ENCODE data around the gene PRRG1.
"Not testable (repeated sequence)": the region's sequence is repeated elsewhere in the genome, so short reads cannot be mapped to it uniquely, and the experiment has no call there.

PRRG1 gene

DNA sequence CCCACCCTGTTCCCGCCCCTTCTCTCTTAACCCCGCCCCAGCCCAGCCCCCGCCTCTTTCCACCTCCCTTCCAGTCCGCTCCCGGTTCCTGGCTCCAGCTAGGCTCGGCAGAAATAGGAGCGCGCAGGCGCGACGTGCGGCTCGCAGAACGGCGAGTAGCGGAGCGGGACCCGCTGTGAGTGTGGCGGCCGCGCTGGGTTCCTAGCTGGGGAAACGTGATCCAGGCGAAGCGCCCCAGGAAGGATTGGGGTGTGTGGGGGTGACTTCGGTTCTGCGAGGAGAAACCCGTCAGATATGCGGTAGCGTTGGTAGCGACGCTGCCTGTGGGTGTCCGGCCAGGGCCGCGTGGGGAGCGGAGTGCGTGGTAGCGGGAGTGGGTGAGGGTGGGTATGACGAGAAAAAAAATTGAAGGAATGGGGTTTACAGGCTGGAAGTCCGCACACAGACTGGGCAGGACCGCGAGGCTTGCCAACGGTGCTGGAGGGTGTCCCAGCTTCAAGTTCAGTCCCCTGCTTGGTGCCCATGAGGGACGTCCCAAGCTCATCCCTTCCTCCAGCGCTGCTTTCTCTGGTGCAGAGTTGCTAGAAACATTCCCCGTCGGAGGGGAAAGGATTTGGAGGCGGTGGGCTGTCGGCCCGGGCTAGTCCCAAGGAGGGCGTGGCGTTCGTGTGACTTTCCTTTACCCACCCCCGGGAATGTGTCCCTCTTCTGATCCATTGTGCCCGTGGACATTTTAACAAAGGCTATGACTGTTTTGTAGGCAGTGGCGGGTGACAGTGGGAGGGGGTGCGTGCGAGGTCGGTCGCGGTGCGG, at the start of gene PRRG1:
Gene PRRG1, plus strand, starts transcription at position 144 of the 813 bp plus-strand sequence. CDS start 56,886 bp downstream, outside the sequence.
- peak in 55 of 56 donors; percentile 6 to 88 (median 72) for DNase-seq

- DNase-seq, result peak in 16 of 56 donors; percentile 0 to 36 (median 2)
Observed at GRCh38 chrX:37302569-37302968, 46.6 kb upstream of the PRRG1 start.

- DNase-seq, result not testable (repeated sequence)
Observed at GRCh38 chrX:37305238-37305637, 43.9 kb upstream of the PRRG1 start.

GRCh38 chrX:37314531-37314930, 34.6 kb upstream of the PRRG1 start:
- no peak for DNase-seq

DNA sequence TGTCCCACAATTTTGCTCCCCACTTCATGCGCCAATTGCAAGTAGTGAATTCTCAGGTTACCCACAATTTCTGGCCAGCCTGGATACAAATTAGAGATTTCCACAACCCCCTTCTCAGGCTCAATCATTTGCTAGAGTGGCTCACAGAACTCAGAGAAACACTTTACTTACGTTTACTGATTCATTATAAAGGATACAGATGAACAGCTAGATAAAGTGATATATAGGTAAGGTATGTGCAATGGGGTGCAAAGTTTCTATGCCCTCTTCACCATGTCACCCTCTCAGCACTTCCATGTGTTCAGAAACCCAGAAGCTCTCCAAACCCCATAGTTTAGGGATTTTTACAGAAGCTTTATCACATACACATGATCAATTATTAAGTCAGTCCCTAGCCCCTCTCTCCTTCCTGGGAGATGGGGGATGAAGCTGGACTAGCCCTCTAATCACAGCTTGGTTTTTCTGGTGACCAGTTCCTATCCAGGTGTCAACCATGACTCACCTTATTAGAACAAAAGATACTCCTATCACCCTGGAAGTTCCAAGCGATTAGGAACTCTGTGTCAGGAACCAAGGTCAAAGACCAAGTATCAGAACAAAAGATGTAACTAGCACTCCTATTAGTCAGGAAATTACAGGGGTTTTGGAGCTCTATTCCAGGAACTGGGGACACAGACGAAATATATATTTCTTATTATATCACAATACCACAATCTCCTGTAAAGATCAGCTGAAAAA, 33.5 kb upstream of the PRRG1 start:
- no peak for DNase-seq

DNA sequence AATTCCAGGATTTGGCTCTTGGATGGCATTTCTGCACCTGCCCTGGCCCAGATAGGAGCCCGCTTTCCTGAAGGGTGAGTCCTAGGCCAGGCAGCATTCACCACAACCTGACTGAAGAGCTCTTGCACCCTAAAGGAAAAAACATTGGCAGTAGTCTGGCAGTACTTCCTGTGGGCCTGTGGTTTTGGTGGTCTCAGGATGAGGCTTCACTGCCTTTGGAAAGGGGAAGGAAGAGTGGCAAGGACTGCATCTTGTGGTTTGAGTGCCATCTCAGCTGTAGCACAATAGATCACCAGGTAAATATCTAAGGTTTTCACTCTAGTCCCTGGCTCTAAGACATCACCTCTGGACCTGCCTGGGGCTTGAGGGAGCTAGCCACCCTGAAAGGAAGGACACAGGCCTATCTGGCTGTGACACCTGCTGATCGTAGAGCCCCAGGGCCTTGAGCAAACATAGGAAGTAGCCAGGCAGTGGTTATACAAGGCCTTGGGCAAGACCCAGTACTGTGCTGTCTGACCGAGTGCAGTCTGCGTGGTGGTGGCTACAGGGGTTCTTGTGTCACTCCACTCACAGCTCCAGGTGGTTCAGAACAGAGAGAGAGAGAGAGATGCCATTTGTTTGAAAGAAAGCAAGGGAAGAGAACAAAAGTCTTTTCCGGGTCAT, 28.5 kb upstream of the PRRG1 start:
- no peak for DNase-seq

DNA sequence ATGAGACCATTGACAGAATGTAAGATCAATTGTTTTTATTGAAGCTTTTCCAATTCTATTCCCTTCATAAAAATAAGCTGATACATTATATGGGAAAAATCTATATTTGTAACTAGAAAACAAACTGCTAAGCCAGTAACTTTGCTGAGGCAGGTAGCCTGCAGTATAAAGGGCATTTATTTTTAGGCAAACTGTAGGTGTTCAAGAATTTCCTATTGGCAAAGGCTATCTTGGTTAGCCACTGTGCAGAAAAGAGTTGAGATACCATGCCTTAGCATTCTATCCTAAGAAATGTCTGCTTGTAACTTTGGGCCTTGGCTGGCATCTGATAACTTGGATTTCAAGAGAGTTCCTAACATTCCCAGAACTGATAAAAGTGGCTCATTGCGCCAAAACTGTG, 18.5 kb upstream of the PRRG1 start:
- no peak for DNase-seq

- no peak for DNase-seq
Observed at GRCh38 chrX:37331546-37331945, 17.6 kb upstream of the PRRG1 start.

DNA sequence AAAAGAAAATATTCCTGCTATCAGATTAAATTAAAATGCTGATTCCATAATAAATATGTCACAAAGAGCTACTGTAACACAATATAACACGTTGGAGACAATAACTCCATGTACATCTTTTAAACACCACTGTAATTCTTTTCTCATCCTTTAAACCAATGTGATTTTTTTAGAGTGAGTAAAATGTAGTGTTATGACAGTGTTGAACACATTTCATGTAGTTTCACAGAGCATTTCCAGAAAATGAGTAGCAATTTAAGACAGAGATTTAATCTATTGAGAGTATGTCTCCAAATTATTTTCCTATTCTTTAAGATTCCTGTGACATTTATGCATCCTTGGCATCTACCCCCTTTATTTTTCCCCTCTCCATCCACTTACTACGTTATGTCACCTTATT, 17.1 kb upstream of the PRRG1 start:
- DNase-seq, result no peak

GRCh38 chrX:37332987-37333658, 16.0 kb upstream of the PRRG1 start:
- DNase-seq, result no peak

DNA sequence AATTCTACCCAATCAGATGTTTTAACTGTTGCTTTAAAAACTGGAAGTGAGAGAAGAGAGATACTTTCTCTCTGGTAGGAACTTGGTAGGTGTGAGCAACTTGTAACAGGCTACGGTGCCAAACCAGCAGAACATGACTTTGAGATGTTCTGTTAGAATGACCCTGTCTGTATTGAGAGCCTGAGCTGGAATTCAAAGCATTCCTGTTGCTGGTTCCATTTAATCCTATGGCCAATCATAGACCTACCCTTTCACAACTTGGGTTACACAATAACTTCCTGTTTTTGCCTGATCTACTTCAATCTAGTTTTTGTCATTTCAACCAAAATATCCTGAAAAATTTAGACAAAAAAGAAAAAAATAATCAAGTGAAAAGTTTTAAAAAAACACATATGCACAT, 1.7 kb upstream of the PRRG1 start:
- DNase-seq, result no peak

GRCh38 chrX:37348231-37348970, 763 bp upstream of the PRRG1 start:
- no peak for DNase-seq

DNA sequence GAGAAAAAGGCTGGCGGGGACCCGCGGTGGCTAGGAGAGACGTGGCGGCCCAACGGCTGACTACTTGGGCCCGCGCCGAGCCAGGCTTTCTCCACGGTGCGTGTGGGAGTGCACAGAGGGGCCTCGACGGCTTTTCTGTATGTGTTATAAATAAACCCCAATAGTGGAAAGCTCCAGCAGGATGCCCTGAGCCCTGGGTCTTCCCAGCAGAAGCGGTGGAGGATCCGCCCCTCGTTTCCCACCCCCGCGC, 268 bp upstream of the PRRG1 start:
- peak in 4 of 56 donors; percentile 3 to 59 (median 29) for DNase-seq

GRCh38 chrX:37350034-37350365, 836 bp downstream of the PRRG1 start:
- peak in 1 of 56 donors; percentile 23 for DNase-seq

DNA sequence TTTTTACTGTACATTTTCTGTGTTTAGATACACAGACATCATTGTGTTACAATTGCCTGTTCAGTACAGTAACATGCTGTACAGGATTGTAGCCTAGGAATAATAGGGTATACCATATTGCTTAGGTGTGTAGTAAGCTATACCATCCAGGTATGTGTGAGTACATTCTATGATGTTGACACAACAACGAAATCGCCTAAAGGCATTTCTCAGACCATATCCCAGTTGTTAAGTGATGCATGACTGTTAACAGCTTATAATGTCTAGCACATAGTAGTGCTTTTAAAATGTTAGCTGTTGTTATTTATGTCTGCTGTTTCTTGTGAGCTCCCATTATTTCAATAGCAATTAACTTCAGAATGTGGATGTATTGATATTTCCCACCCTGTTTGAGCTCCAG, 4.5 kb downstream of the PRRG1 start:
- no peak for DNase-seq

DNA sequence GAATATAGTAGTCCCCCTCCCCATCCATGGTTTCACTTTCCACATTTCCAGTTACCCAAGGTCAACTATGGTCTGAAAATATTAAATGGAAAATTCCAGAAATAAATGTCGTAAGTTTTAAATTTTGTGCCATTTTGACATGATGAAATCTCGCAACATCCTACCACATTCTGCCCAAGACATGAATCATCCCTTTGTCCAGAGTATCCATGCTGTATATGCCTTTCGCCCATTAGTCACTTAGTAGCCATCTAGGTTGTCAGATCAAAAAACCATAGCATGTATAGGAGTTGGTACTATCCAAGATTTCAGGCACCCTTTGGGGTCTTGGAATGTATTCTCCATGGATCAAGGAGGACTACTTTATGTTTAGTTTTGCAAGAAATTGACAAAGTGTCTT, 8.3 kb downstream of the PRRG1 start:
- DNase-seq, result no peak

GRCh38 chrX:37361596-37361995, 12.4 kb downstream of the PRRG1 start:
- no peak for DNase-seq

DNA sequence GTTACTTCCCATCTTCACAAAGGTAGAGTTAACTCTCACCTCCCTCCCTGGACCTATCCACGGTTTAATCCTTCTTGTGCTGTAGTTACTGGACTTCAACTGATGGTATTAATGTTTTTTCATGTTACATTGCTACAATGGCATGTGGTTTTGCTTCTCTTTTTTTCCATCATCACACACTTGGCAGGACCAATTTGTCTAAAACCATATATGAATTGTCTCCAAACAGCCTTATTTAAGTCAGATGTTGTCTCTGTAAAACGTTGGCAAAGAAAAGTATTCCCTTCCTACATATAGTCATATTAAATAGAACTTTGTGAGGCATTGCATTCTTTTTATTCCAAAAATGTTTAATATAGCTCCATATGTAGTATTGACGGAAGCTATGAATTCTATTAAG, 15.5 kb downstream of the PRRG1 start:
- DNase-seq, result no peak

- DNase-seq, result no peak
Observed at GRCh38 chrX:37367946-37368345, 18.8 kb downstream of the PRRG1 start.

DNA sequence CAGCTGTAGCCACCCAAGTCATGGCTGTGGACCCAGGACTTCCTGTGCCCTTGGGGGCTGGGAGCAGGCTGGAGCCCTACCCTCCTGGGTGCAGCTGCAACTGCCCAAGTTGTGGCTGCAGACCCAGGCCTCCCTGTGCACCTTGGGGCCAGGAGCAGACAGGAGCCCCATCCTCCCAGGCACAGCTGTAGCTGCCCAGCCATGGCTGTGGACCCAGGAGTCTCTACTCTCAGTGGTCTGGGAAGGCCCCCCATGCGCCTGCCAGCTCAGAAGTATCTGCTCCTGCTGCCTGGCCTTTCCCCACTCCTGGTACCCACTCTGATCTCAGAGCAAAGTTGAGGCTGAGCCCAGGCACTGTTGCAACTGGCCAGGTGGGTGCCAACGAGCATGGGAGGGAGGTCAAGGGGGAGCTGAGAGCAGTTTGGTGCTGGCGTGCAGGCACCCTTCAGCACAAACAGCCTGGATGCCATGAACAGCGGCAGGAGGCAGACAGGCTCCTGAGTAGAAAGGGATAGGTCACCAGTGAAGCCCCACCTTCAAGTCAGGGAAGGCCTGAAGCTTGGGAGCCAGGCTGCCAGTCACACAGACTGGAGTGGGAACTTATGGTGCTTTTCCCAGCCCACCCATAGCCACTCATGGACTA, 21.5 kb downstream of the PRRG1 start:
- DNase-seq, result no peak

DNA sequence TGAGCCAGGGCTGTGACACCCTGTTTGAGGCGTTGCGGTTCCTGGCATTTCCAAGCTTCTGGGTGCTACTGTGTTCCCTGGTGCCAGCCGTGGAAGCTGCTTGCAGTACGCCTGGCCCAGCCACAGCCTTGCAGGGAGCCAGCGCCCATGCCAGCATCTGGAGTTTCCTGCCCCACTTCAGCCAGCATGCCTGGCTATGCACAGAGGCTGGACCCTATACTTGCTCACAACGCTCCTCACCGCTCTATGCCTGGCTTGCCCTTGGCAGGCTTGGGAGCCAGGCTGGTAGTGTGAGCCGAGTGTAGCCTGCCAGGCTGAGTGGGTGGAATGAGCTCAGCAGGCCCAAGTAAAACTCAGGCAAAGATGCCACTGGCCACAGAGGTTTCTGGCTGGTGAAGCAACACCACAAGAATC, 22.4 kb downstream of the PRRG1 start:
- DNase-seq, result no peak

Measured in nucleus accumbens (tissue), 56 donors.